BE2C (cell line): Measurements from ENCODE around the gene CDH23.

ENCODE experiments used
- DNase-seq: peaks from one replicate; pipeline ENCODE4 v3.0.0-alpha.2; 2020
- H3K27me3 ChIP-seq: fragments of 250-450 bp; sonication (Bioruptor Pico); 2 replicates; pipeline ENCODE4 v1.5.1; 2020; ENCODE audit warnings: mild to moderate bottlenecking
- H3K36me3 ChIP-seq: fragments of 250-450 bp; sonication (Bioruptor Pico); 2 replicates; pipeline ENCODE4 v1.5.1; 2020; ENCODE audit warnings: mild to moderate bottlenecking
- H3K4me1 ChIP-seq: fragments of 250-450 bp; sonication (Bioruptor Pico); 2 replicates; pipeline ENCODE4 v1.5.1; 2020
- H3K4me3 ChIP-seq: 2 replicates; pipeline ENCODE4 v1.5.1; 2011; ENCODE audit warnings: low read depth, low read length
- H3K9me3 ChIP-seq: fragments of 250-450 bp; sonication (Bioruptor Pico); 2 replicates; pipeline ENCODE4 v1.5.1; 2020
- CTCF ChIP-seq: IDR thresholded peaks from 2 replicates; pipeline ENCODE4 v1.5.1; 2012; ENCODE audit warnings: mild to moderate bottlenecking, low read depth, low read length

The CDH23 gene

GRCh38 chr10:71637305-71637704, 240.6 kb downstream of the CDH23 start:
- Histone ChIP-seq H3K9me3 (no peaks in the 10 kb centered on the region), H3K27me3 (no peaks in the 10 kb centered on the region), H3K36me3 (no peaks in the 10 kb centered on the region), H3K4me1 (no peaks in the 10 kb centered on the region), H3K4me3 (no peak overlapping the region)
- DNase-seq = no peak
- no peak for TF ChIP-seq CTCF

GRCh38 chr10:71638064-71638821, 241.5 kb downstream of the CDH23 start:
- H3K36me3 ChIP-seq = no peaks in the 10 kb centered on the region
- TF ChIP-seq CTCF = no peak
- H3K4me3 ChIP-seq = peak overlapping the region; percentile 9; the same call in 1 of the 2 replicates
- DNase-seq = no peak
- no peaks in the 10 kb centered on the region for H3K4me1 ChIP-seq
- no peaks in the 10 kb centered on the region for H3K27me3 ChIP-seq
- no peaks in the 10 kb centered on the region for H3K9me3 ChIP-seq

DNA sequence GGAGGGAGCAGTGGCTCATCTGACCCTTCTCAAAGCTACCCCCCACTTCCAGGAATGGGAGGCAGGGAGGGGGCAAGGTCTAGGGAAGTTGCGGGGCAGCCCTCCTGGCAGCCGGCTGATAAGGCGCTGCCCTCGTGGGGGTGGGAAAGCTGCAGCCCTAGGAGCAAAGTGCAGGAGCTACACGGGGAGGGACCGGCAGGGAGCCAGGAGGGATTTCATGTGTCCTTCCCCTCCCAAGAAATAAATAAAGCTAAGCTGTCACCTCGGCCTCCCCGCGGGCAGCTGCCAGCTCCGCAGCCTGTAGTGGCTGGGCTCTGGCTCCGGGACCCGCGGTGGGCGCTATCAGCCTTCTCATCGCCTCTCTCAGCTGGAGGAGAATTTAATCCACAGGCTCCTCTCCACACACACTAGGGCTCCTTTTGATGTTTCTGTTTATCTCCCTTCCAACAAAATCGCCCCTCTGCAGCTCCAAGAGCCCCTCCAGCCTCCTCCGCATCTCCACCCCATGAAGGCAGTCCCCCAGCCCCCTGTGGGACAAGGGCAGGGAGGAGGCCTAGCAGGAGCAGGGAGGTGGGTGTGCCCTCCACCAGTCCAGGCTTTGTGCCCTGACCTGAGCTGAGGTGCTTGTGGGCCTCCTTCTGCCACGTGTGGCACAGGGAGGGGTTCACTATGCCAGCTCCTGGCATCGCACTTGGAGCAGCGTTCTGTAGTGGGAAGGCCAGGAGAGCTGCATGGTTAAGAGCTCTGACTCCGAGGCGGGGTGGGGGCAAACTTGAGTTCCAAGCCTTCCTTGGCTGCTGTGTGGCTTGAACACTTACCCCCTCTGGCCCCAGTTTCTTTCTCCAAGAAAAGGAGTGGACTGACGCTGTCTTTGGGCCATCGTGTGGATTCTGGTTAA, 242.4 kb downstream of the CDH23 start:
- TF ChIP-seq CTCF = no peak
- no peaks in the 10 kb centered on the region for H3K36me3 ChIP-seq

DNA sequence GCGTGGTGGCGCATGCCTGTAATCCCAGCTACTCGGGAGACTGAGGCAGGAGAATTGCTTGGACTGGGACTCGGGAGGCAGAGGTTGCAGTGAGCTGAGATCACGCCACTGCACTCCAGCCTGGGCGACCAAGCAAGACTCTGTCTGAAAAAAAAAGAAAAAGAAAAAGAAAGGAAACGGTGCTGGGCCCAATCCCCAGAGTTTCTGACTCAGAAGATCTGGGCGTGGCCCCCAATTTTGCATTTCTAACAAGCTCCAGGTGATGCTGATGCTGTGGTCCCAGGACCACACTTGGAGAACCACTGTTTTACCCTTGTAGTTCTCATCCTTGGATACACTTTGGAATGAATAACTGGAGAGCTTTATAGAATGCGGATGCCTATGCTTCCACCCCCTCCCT, 243.9 kb downstream of the CDH23 start:
- no peaks in the 10 kb centered on the region for H3K4me1 ChIP-seq
- no peaks in the 10 kb centered on the region for H3K27me3 ChIP-seq
- no peak for DNase-seq
- no peaks in the 10 kb centered on the region for H3K36me3 ChIP-seq
- H3K9me3 ChIP-seq = no peaks in the 10 kb centered on the region
- no peak for TF ChIP-seq CTCF
- no peak overlapping the region for H3K4me3 ChIP-seq

More for the DNA sequence above, 242.4 kb downstream of the CDH23 start:
- H3K27me3 ChIP-seq = no peaks in the 10 kb centered on the region
- H3K4me1 ChIP-seq = no peaks in the 10 kb centered on the region
- peak; percentile 47 for DNase-seq
- H3K4me3 ChIP-seq = peak overlapping the region; percentile 9; the same call in 1 of the 2 replicates
- no peaks in the 10 kb centered on the region for H3K9me3 ChIP-seq

- no peaks in the 10 kb centered on the region for H3K36me3 ChIP-seq
- H3K4me1 ChIP-seq = no peaks in the 10 kb centered on the region
- H3K27me3 ChIP-seq = no peaks in the 10 kb centered on the region
- no peak for TF ChIP-seq CTCF
- DNase-seq = no peak
- H3K9me3 ChIP-seq = no peaks in the 10 kb centered on the region
- no peak overlapping the region for H3K4me3 ChIP-seq
These were observed 244.7 kb downstream of the CDH23 start for GRCh38 chr10:71641449-71641848.
